IgD-negative memory B cell (primary cell): ENCODE data around the gene LARP4B. TPM values are rescaled to one million over a fixed set of nuclear protein-coding genes. Genes with fewer than 3 reads are reported as not detected.

Experiments
- H3K27ac Mint-ChIP-seq, 3 donors: one replicate each; pipeline ENCODE4 v1.8.0; 2020 to 2022; ENCODE audit warnings: mild to moderate bottlenecking in 3 of 3, mixed read lengths in 3 of 3, moderate library complexity in 1 of 3
- H3K27me3 Mint-ChIP-seq: one replicate; pipeline ENCODE4 v1.8.0; 2021; ENCODE audit warnings: mixed read lengths
- H3K36me3 Mint-ChIP-seq: one replicate; pipeline ENCODE4 v1.8.0; 2020; ENCODE audit warnings: mild to moderate bottlenecking, mixed read lengths
- H3K4me1 Mint-ChIP-seq, 3 donors: one replicate each; pipeline ENCODE4 v1.8.0; 2020 to 2022; ENCODE audit warnings: mixed read lengths in 3 of 3, mild to moderate bottlenecking in 1 of 3
- H3K4me3 Mint-ChIP-seq, 4 donors: one replicate each; pipeline ENCODE4 v1.8.0; 2020 to 2022; ENCODE audit warnings: mild to moderate bottlenecking in 4 of 4, mixed read lengths in 4 of 4, moderate library complexity in 3 of 4
- H3K9me3 Mint-ChIP-seq, 3 donors: one replicate each; pipeline ENCODE4 v1.8.0; 2020 to 2021; ENCODE audit warnings: mixed read lengths in 3 of 3, mild to moderate bottlenecking in 1 of 3
- polyA plus RNA-seq: library from polyadenylated mRNA; unstranded; fragments of 300-500 nt; fragmentation: Illumina TruSeq; gene quantifications from one replicate; pipeline ENCODE4 v1.2.3, GENCODE V29; 2021

The LARP4B gene
- polyA plus RNA-seq, 1 donor from 2014 or later = 31.3 TPM

DNA sequence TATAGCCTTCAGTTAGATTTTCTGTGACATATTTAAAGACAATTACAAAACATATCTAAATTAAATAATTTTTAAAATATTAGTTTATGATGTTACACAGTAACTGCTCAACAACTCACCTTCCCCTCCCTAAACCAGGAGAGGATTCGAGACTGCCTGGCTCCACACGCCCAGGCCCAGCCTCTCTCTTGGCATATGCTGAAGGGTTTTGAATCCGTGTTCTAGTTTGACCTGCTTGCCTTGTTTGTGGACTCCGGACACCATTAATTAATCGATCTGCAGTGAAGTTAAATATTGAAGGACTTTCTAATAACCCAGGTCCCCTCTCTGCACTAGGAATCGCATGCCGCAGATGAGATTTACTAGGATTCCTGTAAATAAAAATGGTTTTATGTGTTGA is 106.6 kb downstream of the LARP4B start:
- Mint-ChIP-seq H3K27ac (peak overlapping the region in 1 of 3 donors; percentile 76), H3K36me3 (peaks cover 17% of the 10 kb centered on the region), H3K4me3 (no peak overlapping the region), H3K4me1 (peaks cover 31 to 37% (median 32%) of the 10 kb centered on the region in 3 donors), H3K9me3 (no peaks in the 10 kb centered on the region), H3K27me3 (no peaks in the 10 kb centered on the region)

DNA sequence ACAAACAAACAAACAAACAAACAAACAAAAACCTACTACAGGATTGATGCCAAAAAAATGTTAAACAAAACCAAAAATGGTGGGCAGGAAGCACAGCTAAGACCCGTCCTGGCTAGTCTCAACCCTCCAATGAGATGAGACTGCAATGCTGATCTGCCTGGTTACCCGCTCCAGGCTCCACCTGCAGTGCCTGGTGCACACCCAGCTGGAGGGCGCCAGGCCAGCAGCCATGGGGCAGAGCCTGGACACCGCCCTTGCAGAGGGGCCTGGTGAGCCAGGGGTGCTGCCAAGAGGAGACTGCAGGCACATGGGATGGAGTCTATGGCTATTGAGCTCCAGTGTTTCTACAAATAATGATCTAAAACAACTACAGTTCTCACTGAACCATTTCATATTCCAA is 107.0 kb downstream of the LARP4B start:
- Mint-ChIP-seq H3K9me3 (no peaks in the 10 kb centered on the region), H3K27me3 (no peaks in the 10 kb centered on the region), H3K4me1 (peaks cover 31 to 38% (median 34%) of the 10 kb centered on the region in 3 donors), H3K36me3 (peaks cover 18% of the 10 kb centered on the region), H3K27ac (peak overlapping the region in 1 of 3 donors; percentile 81), H3K4me3 (no peak overlapping the region)

DNA sequence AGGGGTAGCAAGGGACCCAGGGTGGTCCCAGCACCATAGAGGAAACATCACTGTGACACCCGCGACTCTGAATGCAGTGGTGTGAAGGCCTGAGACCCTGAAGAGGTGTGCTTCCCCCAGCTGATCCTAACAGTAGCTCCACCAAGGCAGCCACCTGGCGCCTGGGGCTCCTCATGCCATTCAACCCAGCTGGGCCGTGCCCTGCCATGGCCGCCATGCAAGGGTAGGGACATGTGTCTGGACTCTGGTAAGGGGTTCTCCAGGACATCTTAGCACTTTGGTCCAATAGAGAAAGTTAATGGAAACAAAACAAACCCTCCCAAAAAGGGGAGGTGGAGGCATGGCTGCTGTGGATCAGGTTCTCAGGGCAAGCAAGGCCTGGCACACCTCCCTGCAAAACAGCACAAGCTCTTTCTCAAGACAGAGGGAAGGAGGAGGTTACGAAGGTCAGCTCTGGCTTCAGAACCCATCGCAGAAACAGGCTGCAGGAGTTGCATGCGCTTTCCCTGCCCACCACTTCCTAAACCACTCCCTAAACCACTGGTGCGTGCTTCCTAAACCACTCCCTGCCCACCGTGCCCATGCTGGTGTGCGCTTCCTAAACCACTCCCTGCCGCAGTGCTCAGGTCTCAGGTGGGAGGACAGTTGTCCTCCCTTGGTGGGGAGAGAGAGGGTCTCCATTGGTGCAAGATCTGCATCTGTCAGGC is 108.7 kb downstream of the LARP4B start:
- Mint-ChIP-seq H3K9me3 (no peaks in the 10 kb centered on the region), H3K4me1 (peaks cover 43 to 52% (median 45%) of the 10 kb centered on the region in 3 donors), H3K4me3 (peak overlapping the region in 3 of 4 donors; percentile 60 to 96 (median 87)), H3K36me3 (peaks cover 18% of the 10 kb centered on the region), H3K27me3 (no peaks in the 10 kb centered on the region), H3K27ac (peak overlapping the region; percentile 10 to 91 (median 77))

- H3K4me1 Mint-ChIP-seq = peaks cover 46 to 52% (median 48%) of the 10 kb centered on the region in 3 donors
- peak overlapping the region in 2 of 4 donors; percentile 87 to 96 for H3K4me3 Mint-ChIP-seq
- H3K27ac Mint-ChIP-seq = no peak overlapping the region
- H3K36me3 Mint-ChIP-seq = peaks cover 17% of the 10 kb centered on the region
- no peaks in the 10 kb centered on the region for H3K27me3 Mint-ChIP-seq
- no peaks in the 10 kb centered on the region for H3K9me3 Mint-ChIP-seq
Measured at GRCh38 chr10:822197-822596, 109.3 kb downstream of the LARP4B start.

GRCh38 chr10:821322-821721 is 110.2 kb downstream of the LARP4B start:
- H3K27me3 Mint-ChIP-seq = no peaks in the 10 kb centered on the region
- no peaks in the 10 kb centered on the region for H3K9me3 Mint-ChIP-seq
- H3K27ac Mint-ChIP-seq = peak overlapping the region; percentile 12 to 68 (median 35)
- peaks cover 17% of the 10 kb centered on the region for H3K36me3 Mint-ChIP-seq
- H3K4me3 Mint-ChIP-seq = no peak overlapping the region
- peaks cover 42 to 52% (median 48%) of the 10 kb centered on the region in 3 donors for H3K4me1 Mint-ChIP-seq

- Mint-ChIP-seq H3K4me3 (no peak overlapping the region), H3K4me1 (peaks cover 36 to 51% (median 43%) of the 10 kb centered on the region in 3 donors), H3K27me3 (no peaks in the 10 kb centered on the region), H3K9me3 (no peaks in the 10 kb centered on the region), H3K27ac (peak overlapping the region in 1 of 3 donors; percentile 96), H3K36me3 (peaks cover 17% of the 10 kb centered on the region)
Measured at GRCh38 chr10:819816-820215, 111.7 kb downstream of the LARP4B start.

DNA sequence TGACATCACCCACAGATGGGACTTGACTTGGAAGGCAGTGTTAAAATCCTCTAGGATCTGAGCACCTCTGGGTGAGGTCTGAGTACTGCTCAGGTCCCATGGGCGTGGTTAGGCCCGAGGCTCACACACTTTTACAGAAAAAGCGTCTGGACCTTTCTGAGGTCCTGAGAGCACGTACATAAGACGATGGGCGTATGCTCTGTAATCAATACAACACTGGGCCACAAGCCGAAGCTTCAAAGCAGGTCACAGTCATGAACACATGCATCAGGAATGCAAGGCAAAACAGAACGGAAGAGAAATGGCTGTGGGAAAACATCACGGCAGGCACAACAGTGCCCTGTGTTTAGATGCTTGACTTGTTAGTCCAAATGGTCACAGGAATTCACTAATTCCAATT is 112.2 kb downstream of the LARP4B start:
- peak overlapping the region in 1 of 4 donors; percentile 63 for H3K4me3 Mint-ChIP-seq
- no peaks in the 10 kb centered on the region for H3K27me3 Mint-ChIP-seq
- H3K27ac Mint-ChIP-seq = peak overlapping the region in 2 of 3 donors; percentile 19 to 96
- H3K9me3 Mint-ChIP-seq = no peaks in the 10 kb centered on the region
- peaks cover 17% of the 10 kb centered on the region for H3K36me3 Mint-ChIP-seq
- peaks cover 36 to 51% (median 43%) of the 10 kb centered on the region in 3 donors for H3K4me1 Mint-ChIP-seq

- Mint-ChIP-seq H3K36me3 (peaks cover 10% of the 10 kb centered on the region), H3K4me3 (peak overlapping the region in 2 of 4 donors; percentile 63 to 84), H3K27me3 (no peaks in the 10 kb centered on the region), H3K27ac (peak overlapping the region in 2 of 3 donors; percentile 78 to 96), H3K9me3 (no peaks in the 10 kb centered on the region), H3K4me1 (peaks cover 36 to 46% (median 36%) of the 10 kb centered on the region in 3 donors)
Measured at GRCh38 chr10:818526-819220, 112.8 kb downstream of the LARP4B start.

DNA sequence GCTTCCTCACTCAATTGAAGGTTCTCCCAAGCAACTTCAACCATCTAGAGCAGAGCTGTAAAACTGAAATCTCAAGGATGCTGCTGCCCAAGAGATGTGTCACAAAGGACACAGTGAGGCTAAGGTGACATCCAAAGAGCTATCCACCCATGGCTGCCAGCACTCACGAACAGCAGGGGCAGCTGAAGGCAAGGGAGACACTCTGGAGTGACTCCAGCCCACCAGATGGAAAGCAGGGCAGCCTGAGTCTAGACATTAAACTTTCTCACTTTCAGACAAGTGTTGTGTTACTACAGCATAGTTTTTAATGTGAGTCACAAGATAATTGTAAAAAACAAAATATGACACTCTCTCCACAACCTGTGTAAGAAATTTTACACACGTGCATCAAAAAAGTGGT is 113.5 kb downstream of the LARP4B start:
- H3K27me3 Mint-ChIP-seq = no peaks in the 10 kb centered on the region
- peak overlapping the region; percentile 46 to 78 (median 76) for H3K27ac Mint-ChIP-seq
- peaks cover 9% of the 10 kb centered on the region for H3K36me3 Mint-ChIP-seq
- no peaks in the 10 kb centered on the region for H3K9me3 Mint-ChIP-seq
- H3K4me1 Mint-ChIP-seq = peaks cover 31 to 39% (median 32%) of the 10 kb centered on the region in 3 donors
- peak overlapping the region in 2 of 4 donors; percentile 65 to 78 for H3K4me3 Mint-ChIP-seq

GRCh38 chr10:817371-817770 is 114.1 kb downstream of the LARP4B start:
- Mint-ChIP-seq H3K36me3 (peaks cover 9% of the 10 kb centered on the region), H3K9me3 (no peaks in the 10 kb centered on the region), H3K4me1 (peaks cover 25 to 33% (median 29%) of the 10 kb centered on the region in 3 donors), H3K27ac (peak overlapping the region in 1 of 3 donors; percentile 46), H3K27me3 (no peaks in the 10 kb centered on the region), H3K4me3 (no peak overlapping the region)

GRCh38 chr10:816958-817357 is 114.5 kb downstream of the LARP4B start:
- Mint-ChIP-seq H3K4me1 (peaks cover 23 to 29% (median 29%) of the 10 kb centered on the region in 3 donors), H3K4me3 (no peak overlapping the region), H3K27me3 (no peaks in the 10 kb centered on the region), H3K36me3 (peaks cover 10% of the 10 kb centered on the region), H3K9me3 (no peaks in the 10 kb centered on the region), H3K27ac (no peak overlapping the region)

- Mint-ChIP-seq H3K27ac (peak overlapping the region in 1 of 3 donors; percentile 62), H3K4me3 (no peak overlapping the region), H3K36me3 (peaks cover 11% of the 10 kb centered on the region), H3K4me1 (peaks cover 23 to 25% (median 23%) of the 10 kb centered on the region in 3 donors), H3K27me3 (no peaks in the 10 kb centered on the region), H3K9me3 (no peaks in the 10 kb centered on the region)
Measured at GRCh38 chr10:816091-816477, 115.4 kb downstream of the LARP4B start.

GRCh38 chr10:815338-816090 is 116.0 kb downstream of the LARP4B start:
- Mint-ChIP-seq H3K9me3 (no peaks in the 10 kb centered on the region), H3K27ac (peak overlapping the region in 1 of 3 donors; percentile 78), H3K36me3 (peaks cover 14% of the 10 kb centered on the region), H3K27me3 (no peaks in the 10 kb centered on the region), H3K4me1 (peaks cover 19 to 20% (median 19%) of the 10 kb centered on the region in 3 donors), H3K4me3 (no peak overlapping the region)

DNA sequence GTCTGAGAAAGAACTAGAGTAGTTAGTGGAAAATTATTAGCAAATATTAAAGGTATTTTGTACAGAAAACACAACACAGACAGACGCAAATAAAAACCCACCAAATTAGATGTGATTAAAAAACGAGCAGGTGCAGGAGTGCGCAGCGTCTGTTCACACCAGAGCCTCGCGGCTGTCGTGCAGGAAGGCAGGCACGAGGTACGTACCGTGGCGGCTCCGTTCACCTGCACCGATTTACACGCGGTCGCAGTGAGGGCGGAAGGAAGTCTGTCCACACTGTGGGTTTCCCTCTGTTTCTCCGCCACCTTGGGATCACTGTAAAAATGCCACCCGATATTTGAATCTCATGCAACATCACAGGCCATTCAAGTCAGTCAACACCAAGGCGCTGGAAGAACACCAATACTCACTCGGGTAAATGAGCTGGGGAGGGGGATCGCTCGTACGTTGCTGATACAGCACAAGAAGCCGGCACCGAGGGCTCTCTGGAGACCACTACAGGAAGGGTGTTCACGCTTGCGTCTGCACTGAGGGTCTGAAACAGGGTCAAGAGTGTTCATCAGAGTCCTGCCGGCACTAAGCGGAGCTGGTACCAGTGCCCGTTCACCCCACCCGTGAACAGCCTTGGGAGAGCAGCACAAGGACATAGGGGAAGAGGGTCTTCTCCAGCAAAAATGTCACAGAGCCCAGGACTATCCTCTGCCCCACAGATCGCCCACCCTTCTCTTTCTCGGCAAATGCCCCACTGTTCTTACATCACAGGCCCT is 116.8 kb downstream of the LARP4B start:
- H3K4me1 Mint-ChIP-seq = peaks cover 12 to 19% (median 15%) of the 10 kb centered on the region in 3 donors
- H3K27me3 Mint-ChIP-seq = no peaks in the 10 kb centered on the region
- peaks cover 11% of the 10 kb centered on the region for H3K36me3 Mint-ChIP-seq
- no peaks in the 10 kb centered on the region for H3K9me3 Mint-ChIP-seq
- H3K27ac Mint-ChIP-seq = peak overlapping the region in 1 of 3 donors; percentile 78
- no peak overlapping the region for H3K4me3 Mint-ChIP-seq
